ENCODE data around the gene CARD10.

The CARD10 gene

DNA sequence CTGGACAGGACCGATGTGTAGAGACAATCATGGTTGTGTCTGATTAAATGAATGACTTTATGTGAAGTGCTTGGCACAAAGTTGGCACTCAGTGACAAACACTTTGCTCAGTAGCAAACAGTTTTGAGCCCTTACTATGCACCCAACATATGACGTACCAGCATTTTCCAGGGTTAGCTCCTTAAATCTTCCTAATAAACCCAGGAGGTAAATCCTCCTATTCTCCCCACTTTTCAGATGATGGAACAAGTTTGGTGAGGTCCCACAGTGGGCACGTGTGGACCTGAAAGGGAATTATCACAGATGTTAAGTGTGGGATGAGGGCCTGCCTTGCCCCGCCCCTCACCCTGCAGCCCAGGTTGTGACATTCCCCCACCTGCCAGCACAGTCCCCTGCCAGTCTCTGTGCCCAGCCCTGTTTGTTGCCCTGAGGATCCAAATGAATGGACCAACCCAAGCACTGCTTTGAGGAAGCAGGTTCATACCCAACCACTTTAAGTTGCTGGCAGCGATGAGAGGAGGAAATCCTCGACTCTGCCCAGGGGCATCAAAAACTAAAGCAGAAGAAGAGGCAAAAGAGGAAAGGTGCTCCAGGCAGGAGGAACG lies 6.6 kb upstream of the CARD10 start:
- no peak for DNase-seq

DNA sequence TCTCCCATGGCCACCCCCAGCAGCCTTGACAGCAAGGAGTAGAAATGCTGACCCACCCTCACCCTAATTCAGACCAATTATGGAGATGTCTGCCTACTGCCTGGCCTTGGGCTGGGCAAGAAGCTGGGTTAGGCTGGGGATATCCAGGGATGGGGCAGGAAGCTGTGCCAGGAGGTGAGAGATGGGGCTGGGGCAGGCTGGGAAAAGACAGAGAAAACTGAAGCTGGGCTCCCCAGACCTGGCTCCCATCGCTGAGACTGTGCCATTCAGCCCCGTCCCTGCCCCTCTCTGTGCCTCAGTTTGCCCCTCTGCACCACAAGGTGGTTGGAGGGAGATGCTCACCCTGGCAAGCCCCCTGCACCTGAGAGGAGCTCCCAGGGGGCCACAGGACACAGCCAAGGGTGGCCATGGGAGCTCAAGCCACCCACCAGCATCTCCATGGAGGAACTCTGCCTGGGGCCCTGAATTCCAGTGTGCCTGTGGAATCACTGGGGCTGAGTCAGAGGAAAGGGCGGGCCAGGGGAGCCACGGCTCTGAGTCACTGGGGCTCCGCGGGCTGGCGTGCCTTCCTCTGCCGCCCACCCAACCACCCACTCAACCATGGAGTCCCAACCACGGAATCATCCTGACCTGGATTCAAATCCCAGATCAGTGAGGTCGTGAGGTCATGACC lies 6.0 kb upstream of the CARD10 start:
- DNase-seq: peak; percentile 87

DNA sequence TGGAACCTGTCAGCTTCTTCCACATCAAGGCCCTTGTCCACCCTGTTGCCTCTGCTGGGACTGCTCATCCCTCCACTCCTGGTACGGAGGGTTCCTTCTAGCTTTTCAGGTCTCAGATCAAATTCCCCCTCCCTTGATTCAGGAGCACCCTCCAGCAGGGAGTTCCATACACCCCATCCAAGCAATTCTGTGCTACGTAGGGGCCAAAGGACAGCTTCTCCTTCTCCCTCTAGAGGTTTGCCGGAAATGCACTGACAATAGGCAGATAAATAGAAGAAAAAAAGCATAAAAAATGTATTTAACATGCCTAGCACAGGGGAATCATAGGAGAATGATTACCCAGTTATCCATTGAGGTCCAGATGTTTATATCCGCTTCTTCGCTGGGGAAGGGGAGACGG lies 3.3 kb upstream of the CARD10 start:
- no peak for DNase-seq

GRCh38 chr22:37521236-37521739 lies 2.1 kb upstream of the CARD10 start:
- DNase-seq: no peak

GRCh38 chr22:37520776-37521191 lies 1.6 kb upstream of the CARD10 start:
- no peak for DNase-seq

DNA sequence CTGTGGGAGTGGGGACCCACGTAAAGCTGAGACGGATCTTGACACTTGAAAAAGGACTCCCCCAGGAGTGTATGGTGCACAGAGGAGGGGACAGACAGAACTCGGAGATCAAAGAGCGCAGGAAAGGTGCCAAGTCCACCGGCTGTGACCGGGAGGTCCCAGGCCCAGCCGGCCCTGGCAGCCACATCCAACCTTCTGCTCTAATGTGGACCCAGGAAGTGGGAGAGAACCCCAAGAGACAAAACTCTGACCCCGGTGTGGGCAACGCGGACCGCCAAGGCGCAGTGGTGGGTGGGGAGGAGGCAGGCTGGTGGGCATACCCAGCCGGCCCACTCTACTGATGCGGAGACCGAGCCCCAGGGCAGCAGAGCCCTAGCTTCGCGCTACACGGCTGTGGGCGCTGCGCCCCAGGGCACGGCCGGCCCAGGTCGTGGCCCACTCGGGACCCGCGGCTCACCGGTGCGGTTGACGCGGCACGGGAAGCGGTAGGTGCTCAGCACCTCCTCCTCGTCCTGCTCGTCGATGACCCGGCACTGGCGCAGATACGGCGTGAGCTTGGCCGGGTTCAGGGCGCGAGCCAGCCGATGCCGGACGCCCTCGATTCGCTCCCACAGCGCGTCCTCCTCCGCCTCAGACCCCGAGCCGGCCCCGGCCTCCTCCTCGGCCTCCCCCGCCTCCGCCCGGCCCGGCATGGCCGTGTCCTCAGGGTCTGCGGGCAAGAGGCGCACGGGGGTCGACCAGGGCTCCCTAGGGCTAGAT lies 527 bp downstream of the CARD10 start:
- DNase-seq: no peak

GRCh38 chr22:37517826-37518450 lies 1.3 kb downstream of the CARD10 start:
- DNase-seq: no peak

DNA sequence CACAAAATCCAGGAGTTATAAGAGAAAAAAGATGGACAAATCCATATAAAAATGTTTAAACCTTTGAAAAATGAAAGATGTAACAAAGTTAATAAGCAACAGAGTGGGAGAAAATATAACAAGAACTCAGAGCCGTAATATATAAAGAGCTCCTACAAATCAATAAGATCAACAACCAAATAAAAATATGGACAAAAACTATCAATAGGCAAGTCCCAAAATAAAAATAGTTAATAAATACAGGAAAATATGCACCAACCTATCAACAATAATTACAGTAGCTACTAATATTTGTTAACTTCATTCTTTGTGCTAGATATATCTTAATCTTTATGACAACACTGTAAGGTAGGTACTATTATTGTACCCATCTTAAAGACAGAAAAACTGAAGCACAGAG lies 2.8 kb downstream of the CARD10 start:
- DNase-seq: no peak

DNA sequence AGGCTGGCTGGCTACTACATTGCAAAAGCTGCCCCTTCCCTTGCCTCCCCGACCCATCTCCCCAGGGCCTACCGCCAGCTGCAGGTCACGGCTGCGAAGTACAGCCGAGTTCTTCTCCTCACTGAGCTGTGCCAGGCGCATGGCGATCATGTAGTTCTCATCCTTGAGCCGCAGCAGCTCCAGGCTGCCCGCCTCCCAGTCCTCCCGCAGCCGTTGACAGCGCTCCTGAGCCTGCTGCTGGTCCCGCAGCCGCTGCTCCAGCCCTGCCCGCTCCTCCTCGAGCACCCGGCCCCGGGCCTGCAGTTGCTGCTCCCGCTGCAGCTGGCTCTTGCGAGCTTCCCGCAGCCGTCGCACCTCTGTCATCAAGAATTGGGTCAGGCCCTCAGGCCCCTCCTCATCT lies 3.3 kb downstream of the CARD10 start:
- no peak for DNase-seq

DNA sequence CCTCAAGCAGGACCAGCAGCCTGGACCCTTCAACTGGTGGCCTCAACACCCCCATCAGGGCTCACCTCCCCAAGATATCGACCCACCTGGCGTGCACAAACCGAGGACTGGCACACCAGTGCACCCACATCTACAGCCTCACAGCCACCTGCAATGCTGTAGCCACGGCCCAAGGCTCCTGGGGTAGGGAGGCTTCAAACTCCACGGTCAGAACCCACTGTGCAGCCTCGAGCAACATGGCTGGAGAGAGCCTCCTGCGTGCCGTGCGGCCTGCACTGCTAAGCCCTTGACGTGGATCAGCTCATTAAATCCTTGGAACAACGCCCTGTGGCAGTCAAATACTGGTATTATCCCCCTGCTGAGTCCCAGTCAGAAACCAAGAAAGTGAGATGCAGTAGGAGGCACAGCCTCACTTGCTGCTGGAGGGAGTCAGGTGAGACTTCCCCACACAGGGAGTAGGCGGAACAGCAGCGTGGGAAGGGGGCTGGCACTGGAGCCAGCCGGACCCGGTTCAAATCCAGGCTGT lies 4.6 kb downstream of the CARD10 start:
- no peak for DNase-seq

GRCh38 chr22:37511395-37512104 lies 7.7 kb downstream of the CARD10 start:
- DNase-seq: no peak

- DNase-seq: no peak
Measured at GRCh38 chr22:37510091-37510490, 9.1 kb downstream of the CARD10 start.

GRCh38 chr22:37509059-37509860 lies 10.0 kb downstream of the CARD10 start:
- no peak for DNase-seq

GRCh38 chr22:37508431-37508992 lies 10.7 kb downstream of the CARD10 start:
- DNase-seq: no peak

DNA sequence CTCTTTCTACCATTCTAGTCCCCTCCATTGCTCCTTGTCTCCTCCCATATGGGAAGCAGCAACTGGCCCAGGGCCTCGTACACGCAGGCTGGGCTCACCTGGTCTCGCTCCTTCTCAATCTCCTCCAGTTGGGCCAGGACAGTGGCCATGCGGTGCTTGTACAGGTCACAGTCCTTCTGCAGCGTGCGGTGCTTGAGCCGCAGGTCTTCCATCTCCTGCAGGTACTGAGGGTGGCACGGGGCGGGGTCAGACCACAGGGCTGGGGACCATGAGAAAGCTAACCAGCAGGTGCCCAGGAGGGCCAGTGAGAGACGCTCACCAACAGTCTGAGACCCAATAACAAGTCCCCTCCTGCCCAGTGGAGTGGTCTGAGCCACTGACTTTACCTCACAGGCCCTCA lies 11.5 kb downstream of the CARD10 start:
- no peak for DNase-seq

GRCh38 chr22:37505989-37506388 lies 13.2 kb downstream of the CARD10 start:
- no peak for DNase-seq

- DNase-seq: no peak
Measured at GRCh38 chr22:37505565-37505964, 13.7 kb downstream of the CARD10 start.

DNA sequence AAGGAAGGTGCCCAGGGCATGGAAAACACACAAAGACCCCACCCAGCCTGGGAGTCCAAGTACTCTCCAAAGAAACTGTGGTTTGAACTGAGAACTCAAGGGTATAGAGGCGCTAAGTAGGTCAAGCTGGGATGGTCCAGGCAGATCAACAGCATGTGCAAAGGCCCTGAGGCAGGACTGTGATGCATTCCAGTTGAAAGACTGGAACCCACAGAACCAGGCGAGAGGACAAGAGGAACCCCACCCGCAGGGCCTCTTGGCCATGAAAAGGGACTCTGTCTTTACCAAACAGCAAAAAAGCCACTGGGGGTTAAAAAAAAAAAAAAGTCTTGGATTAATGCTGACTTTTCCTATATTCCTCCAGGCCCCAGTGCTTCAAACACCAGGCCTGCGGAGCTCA lies 14.3 kb downstream of the CARD10 start:
- no peak for DNase-seq

DNA sequence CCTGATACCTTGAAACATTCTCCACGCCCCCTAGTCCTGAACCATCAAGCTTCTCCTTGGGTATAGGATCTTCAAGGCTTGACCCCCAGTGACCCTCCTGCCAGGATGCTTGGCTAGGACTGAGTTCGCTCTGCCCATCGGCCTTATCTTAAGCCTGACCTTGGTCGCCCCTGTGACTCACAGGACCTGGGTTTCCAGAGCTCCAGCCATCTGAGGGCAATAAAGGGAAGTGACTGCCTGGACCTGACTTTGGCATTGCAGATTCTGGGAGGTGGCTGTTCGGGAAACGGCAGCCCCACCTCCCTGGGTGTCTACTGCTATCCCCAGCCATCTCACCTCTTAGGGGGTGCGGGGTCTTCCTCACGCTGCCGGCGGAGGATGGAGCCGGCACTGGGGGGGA lies 15.4 kb downstream of the CARD10 start:
- no peak for DNase-seq

GRCh38 chr22:37503183-37503683 lies 16.0 kb downstream of the CARD10 start:
- no peak for DNase-seq

Data from NCI-H226 (cell line).